COLO668 (cell line): ENCODE measurements around the gene PNPT1.
"Not testable (repeated sequence)": the region's sequence is repeated elsewhere in the genome, so short reads cannot be mapped to it uniquely, and the experiment has no call there.

Experiments used
- DNase-seq: peaks from one replicate; lab custom pipeline; 2025; ENCODE audit not compliant: unreplicated experiment; lab: John Stamatoyannopoulos, UW

PNPT1 gene

DNA sequence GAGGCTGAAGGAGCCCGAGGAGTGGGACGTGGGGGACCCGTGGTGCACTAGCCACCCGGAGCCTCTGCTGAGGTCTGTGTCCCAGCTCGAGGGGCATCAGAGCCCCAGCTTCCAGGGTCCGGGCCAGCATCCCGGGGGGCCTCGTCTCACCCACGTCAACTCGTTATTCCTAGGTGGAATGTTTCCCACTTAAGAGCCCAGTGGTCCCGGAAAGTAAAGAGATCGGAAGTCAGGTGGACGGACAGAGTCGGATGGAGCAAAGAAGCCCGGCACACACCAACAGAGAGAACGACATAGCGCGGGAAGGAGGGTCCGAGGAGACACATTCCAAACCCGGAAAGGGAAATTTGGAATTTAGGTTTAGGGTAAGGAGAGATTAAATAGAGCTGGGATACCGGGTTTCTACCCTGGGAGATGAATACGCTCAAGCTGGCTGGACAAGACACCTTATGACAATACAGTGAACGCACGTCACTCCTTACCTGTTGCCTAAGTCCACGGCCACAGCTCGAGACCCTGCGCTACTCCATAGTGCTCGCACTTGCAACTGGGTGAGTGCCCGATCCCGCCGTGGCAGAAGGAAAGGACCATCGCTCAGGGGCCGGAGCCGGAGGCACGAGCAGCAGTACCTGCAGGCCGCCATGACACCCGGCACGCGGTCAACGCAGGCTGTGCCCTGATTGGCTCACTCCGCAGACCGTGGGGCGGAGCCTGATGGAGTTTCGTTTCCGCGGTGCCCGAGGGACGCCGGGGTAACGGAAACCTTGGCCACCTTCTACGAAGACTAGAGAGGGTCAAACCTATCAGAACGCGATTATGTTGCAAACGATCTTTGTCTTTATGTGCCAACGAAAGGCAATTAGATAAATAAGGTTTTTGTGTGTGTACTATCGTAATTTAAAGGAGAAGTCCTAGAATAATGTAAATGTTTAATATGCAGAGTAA lies at the start of gene PNPT1:
PNPT1 (minus strand) TSS at position 664 of the 945 bp plus-strand sequence; CDS start at position 643, 21 bp downstream.
- peak; percentile 96 for DNase-seq

DNA sequence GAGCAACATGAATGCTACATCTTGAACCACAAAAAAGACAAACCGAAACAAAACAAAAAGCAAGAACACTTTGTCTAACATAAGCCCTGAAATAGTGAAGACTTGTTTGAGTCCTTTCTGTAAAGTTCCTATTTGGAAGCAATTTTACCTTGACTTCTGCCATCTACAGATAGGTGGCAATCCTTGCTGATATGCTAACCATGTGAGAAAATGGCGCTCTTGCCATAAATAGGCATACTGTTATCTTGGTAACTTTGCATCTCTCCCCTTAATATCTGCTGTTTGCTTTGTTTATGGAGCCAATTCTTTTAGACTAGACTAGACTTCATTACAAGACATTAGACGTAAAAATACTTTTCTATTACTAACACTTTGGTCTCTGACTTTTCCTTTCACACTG lies 49.4 kb upstream of the PNPT1 start:
- DNase-seq, result no peak

- DNase-seq, result not testable (repeated sequence)
Measured at GRCh38 chr2:55736019-55736536, 42.4 kb upstream of the PNPT1 start.

DNA sequence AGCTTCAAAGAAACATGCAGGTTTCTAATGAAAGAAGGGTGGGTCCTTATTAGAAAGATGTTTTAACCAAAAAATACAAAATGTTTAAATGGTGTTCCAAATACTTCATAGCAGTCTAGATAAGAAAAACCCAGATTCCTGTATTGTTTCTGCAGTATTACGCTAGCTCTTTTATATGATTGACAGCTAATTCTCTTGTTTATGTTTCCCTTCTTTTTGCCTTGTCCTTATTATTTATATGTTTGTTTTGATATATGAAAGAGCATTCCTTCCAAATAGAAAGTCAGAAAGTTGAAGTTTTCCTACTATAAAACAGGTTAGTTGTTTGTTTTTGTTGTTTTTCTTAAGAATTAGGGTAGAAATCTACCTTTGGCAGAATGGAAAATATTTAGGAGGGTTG lies 41.1 kb upstream of the PNPT1 start:
- no peak for DNase-seq

DNA sequence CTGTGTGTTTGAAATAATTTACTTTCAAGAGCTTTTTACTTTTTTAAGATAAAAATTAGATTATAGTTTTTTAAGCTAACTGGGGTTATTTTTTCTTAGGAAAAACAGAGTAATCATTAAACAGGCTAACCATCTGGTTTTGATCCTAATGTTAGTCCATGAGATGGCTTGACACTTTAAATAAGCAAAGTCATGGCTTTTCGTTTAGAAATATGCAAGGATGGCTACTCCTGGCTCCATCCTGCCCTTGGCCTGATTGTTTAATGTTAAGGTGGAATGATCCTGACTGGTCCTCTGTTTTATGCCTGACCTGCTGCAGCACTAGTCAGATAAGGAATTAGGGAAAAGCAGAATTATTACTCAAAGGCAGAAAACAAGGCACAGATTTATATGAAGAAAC lies 39.7 kb upstream of the PNPT1 start:
- DNase-seq, result no peak

GRCh38 chr2:55732854-55733253 lies 39.2 kb upstream of the PNPT1 start:
- no peak for DNase-seq

DNA sequence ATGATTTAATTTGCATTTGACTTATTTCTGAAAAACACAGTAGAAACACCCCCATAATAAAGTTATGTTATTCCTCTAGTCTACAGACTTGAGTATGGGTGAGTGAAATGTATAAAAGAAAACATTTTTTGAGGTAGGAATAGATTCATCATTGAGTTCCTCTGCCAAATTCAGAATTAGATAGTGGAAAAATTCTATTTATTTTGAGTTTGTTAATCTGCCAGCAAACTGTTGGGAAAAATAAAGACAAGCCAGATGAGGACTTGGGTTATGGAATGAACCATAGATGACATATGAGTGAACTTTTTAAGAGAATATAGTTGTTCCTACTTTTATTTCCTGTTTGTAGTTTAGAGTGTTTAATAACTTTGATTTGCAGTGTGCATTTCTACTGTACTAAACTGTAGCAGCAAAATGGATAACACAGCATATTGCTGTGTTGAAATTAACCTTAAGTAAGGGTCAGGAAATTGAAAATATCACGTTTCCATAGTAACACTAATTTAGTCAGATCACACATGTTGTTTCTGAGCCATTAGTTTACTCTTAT lies 35.6 kb upstream of the PNPT1 start:
- DNase-seq, result no peak

DNA sequence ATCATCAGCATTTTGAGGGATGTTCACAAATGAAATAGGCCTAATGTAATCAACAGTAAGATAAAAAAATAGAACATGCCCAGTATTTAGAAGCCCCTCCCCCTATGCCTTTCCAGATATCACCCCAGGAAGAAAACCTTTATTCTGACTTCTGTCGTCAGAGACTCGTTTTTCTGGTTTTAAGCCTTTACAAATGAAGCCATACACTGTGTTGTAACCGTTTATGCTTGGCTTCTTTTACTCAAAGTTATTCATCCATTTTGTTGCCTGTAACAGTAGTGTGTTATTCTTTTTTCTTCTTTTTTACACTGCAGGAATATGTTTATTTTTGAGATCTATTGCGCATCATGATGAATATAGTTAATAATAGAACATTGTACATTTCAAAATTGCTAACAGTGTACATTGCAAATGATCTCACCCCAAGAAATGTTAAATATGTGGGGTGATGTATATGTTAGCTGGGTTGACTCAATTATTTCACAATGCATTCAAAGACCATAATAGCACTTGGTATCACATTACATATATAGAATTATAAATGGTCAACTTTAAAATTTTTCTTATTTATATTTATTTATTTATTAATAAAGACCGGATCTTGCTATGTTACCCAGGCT lies 28.1 kb upstream of the PNPT1 start:
- no peak for DNase-seq

DNA sequence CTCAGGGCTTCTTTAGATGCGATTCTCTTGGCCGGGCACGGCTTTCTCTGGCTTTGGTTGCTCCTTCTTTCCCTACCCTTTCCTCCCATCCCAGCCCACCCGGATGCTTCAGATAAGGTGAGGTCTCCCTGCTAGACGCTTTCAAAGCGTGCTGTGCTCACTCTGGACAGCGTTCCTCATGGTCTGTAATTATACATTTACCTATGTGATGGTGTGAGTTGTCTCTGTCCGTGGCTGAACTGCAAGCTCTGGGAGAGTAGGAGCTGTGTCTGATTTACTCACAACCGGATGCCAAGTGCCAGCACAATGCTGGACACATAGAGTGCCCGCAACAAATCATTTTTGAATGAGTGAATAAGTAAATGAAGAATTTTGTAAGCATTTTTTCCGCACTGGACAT lies 26.8 kb upstream of the PNPT1 start:
- DNase-seq, result no peak

- DNase-seq, result no peak
Measured at GRCh38 chr2:55719852-55720251, 26.2 kb upstream of the PNPT1 start.

GRCh38 chr2:55718165-55719008 lies 24.7 kb upstream of the PNPT1 start:
- peak; percentile 53 for DNase-seq

DNA sequence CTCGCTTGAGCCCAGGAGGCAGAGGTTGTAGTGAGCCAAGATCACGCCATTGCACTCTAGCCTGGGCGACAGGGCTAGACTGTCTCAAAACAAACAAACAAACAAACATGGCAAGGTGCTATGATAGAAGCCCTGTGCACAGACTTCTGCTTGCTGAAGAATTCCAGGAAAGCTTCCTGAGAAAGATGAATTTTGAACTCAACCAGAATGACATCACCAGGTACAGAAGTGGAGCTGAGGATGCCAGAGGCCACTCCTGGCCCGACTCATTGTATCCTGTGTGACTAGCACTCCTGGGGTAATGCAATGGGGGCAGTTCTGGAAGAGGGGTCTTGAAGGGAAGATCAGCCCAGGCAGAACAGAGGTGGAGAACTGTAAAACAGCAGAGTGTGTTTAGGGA lies 22.0 kb upstream of the PNPT1 start:
- DNase-seq, result no peak

GRCh38 chr2:55715178-55715577 lies 21.5 kb upstream of the PNPT1 start:
- not testable (repeated sequence) for DNase-seq

DNA sequence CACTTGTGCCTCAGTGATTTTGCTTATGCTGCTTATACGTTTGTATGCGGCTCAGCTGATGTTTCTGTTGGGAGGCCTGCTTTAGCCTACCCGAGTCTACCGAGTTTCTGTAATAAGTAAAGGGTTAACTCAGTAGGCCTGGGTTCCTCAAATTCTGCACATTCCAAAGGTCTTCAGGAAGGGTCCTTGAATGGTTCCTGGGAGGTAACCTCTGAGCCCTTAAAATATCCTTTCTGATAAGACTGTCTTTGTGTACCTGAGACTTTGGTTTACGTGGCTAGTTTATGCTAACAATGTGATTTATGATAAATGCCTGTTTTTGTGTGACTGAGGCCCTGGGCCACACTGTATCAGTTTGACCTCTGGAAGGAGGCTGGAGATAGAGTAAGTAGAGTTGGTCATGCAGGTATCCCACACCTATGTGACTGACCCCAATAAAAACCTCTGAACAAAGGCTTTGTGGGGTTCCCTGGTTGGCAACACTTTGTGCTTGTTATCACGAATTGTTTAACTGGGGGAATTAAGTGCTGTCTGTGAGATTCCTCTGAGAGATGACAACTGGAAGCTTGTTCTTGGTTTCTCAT lies 18.9 kb upstream of the PNPT1 start:
- DNase-seq, result no peak

DNA sequence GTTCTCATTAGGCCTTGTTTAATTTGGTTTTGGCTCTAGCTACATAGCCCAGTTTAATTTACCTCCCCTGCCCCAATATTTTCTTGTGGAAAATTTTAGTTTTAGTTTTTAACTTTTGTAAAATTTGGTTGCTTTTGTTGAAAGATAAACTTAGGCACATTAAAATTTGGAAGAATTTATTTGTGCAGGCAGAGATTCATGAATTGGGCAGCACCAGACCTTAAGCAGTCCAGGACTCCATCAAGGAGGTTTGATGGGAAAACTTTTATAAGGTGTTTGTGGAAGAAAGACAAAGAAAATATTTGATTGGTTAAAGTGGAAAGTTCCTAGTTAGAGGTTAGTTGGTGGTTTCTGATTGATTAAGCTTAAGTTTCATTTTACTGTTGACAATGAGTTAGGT lies 16.4 kb upstream of the PNPT1 start:
- no peak for DNase-seq

- no peak for DNase-seq
Measured at GRCh38 chr2:55707751-55708150, 14.1 kb upstream of the PNPT1 start.

GRCh38 chr2:55706258-55706657 lies 12.6 kb upstream of the PNPT1 start:
- not testable (repeated sequence) for DNase-seq

- no peak for DNase-seq
Measured at GRCh38 chr2:55705027-55705653, 11.5 kb upstream of the PNPT1 start.

GRCh38 chr2:55703350-55703749 lies 9.7 kb upstream of the PNPT1 start:
- DNase-seq, result no peak

DNA sequence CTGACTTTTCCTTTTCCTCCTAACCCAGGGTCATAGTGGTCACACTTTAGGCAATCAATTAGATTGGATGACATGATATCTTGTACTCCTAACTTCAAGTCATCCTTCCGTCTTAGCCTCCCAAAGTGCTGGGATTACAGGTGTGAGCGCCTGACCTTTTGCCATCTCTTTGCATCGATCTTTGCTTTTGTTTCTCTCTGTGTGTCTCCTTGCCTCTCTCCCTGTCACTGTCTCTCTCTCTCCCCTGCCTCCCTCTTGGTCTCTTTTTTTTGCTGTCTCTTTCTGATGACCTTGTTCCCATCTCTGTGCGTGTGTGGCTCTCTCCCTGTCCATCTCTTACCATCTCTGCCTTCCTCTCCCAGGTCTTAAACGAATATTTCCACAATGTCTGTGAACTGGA lies 904 bp downstream of the PNPT1 start:
- DNase-seq, result not testable (repeated sequence)
